SK-N-MC (cell line): Measurements from ENCODE around the gene IGF1R.

Experiments used
- EZH2 ChIP-seq: fragments of 200-600 bp; sonication (generic); IDR thresholded peaks from one replicate; pipeline ENCODE4 v1.6.1; 2017; ENCODE audit warnings: antibody characterized with exemption
- FOXP2 ChIP-seq: optimal IDR thresholded peaks from 2 replicates; pipeline ENCODE3; 2011; ENCODE audit warnings: mild to moderate bottlenecking, moderate library complexity; ENCODE audit not compliant: insufficient read depth; ENCODE audit errors: extremely low read length, control extremely low read depth
- POLR2AphosphoS5 ChIP-seq: IDR thresholded peaks from 2 replicates; pipeline ENCODE4 v1.6.1; 2012; ENCODE audit warnings: mild to moderate bottlenecking, low read depth, low read length, borderline replicate concordance

- TF ChIP-seq EZH2 (no peak), POLR2AphosphoS5 (no peak), FOXP2 (no peak)
These were observed 210.8 kb downstream of the IGF1R start for GRCh38 chr15:98859149-98859548.
